Stimulated activated CD4-positive, alpha-beta T cell treated with anti-CD3 and anti-CD28 coated beads, Interleukin-4, amount 100 ng/mL, for 4 hours (primary cell): ENCODE measurements around the gene PARP2.
"Not testable (repeated sequence)": the region's sequence is repeated elsewhere in the genome, so short reads cannot be mapped to it uniquely, and the experiment has no call there.

Source experiments
- DNase-seq, 2 experiments: peaks; one replicate each; pipeline ENCODE4 v3.0.0-alpha.2; 2020

Gene PARP2, protein sequence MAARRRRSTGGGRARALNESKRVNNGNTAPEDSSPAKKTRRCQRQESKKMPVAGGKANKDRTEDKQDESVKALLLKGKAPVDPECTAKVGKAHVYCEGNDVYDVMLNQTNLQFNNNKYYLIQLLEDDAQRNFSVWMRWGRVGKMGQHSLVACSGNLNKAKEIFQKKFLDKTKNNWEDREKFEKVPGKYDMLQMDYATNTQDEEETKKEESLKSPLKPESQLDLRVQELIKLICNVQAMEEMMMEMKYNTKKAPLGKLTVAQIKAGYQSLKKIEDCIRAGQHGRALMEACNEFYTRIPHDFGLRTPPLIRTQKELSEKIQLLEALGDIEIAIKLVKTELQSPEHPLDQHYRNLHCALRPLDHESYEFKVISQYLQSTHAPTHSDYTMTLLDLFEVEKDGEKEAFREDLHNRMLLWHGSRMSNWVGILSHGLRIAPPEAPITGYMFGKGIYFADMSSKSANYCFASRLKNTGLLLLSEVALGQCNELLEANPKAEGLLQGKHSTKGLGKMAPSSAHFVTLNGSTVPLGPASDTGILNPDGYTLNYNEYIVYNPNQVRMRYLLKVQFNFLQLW

GRCh38 chr14:20343092-20343861 is at the start of gene PARP2:
Gene PARP2 (plus strand): TSS chr14:20343635. CDS start chr14:20343642, 7 bp downstream.
- DNase-seq, result peak; percentile 89 to 91

- DNase-seq, result no peak
Observed at GRCh38 chr14:20294636-20295035, 48.8 kb upstream of the PARP2 start.

GRCh38 chr14:20295067-20295466 is 48.4 kb upstream of the PARP2 start:
- no peak for DNase-seq

DNA sequence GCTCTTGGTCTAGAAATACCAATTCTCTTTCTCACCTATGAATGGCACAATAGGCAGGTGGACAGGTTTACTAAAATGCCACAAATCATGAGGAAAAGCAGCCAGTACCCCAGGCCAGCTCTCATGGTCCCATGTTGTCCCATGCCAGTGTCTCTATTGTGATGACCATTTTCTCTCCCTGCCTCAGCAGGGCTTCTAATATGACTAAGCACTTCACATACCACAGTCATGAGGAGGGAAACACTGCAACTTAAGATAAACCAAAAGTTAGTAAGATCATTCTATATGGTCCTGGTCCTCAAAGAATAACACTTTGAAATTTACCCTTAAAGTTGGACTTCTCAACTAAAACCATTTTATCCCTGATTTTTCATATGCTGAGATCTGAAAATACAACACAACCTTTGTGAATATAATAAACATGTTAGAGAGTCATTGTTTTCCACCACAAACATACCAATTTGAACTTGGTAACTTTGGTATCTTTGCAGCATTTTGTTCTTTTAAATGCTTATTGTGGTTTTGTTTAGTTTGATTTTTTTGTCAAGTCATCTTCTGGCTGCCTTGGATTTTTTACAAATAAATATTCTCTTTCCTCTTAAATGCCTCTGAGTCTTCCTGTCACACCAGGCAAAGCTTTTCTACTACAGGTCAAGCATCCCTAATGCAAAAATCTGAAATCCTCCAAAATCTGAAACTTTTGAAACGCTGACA is 41.2 kb upstream of the PARP2 start:
- DNase-seq, result no peak

DNA sequence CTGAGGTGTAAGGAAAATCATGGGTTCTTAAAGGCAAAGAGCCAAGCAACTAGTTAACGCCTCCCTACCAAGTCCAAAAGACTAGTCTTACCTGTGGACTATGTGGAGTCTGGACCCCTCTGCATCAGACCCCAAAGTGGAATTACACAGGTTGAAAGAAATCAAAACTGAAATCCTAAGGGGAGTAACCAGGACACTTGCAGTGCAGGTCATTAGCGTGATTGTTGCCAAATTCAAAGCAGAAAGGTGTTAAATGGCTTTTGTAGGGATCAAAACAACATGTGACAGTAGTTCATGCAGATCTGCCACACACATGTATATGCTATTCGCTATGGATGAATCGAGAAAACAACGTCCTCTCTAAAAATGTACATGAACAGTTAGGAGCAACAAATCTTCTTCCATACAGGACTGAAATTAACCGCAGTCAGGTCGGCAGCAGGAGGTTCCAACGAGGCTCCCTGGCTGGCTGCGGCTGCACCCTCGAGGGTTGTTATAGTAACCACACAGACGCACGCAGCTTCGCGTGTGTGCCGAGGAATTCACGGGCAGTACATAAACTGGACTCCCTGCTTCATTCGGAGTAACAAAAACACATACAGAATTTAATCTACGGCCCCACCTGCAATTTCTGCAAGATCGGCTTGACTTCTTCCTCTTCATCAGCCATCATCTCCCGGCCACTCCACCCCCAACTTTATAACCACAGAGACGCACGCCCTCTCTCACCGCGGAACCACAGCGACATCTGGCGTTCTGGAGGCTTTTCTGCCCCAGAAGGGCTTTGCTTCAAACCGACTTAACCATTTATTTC is 38.0 kb upstream of the PARP2 start, which contains the start of gene TTC5:
TTC5 (minus strand) TSS at position 687 of the 814 bp plus-strand sequence; CDS start at position 673, 14 bp downstream.
- DNase-seq, result peak; percentile 85 to 86

DNA sequence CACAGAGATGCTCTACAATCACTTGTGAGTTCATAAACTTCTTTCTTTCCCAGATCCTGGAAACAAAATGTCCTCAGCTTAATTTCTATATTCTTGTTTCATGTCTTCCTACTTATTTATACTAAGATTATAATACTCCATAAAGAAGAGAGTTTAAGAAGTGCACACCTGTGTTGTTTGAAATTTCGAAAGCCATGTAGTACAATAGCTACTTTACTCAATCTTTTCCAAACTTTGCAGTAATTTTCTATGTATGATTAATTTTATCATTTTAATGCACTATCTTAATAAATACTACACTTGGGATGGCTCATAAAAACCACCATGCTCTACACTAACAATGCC is 37.4 kb upstream of the PARP2 start:
- DNase-seq, result no peak

DNA sequence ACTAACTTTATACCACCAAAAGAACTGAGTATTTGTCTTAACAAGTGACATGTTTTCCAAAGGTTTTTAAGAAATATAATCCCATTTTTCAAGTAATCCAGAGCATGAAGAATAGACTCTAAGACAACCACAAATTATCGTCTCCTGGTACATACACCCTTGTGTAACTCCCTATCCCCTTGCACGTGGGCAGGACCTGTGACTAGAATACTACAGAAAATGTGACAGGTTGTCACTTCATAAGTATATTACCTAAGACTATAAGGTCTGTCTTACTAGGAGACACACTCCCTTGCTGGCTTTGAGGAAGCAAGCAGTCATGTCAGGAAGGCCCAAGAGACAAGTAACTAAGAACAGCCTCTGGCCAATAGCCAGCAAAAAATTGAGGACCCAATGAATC is 29.4 kb upstream of the PARP2 start:
- no peak for DNase-seq

DNA sequence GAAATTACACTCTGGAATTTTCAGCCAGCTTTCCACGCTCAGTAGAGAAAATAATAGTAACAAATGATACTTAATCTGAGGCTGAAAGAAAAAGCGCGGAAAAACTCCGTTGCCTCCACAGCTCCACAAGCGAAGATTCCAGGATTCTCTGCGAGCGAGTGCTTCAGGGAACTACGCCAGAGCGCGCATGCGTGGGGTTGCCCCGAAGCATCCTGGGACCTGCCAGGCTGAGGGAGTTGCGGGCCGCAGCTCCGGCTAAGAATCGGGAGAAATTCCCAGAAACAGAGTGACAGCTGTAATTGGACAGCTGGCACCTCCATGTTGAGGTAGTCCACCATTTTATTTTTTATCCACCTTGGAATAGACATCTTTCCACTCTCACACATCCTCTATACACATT is 25.7 kb upstream of the PARP2 start:
- no peak for DNase-seq

- no peak for DNase-seq
Observed at GRCh38 chr14:20327005-20327869, 16.2 kb upstream of the PARP2 start.

GRCh38 chr14:20328705-20329104 is 14.7 kb upstream of the PARP2 start:
- no peak for DNase-seq

DNA sequence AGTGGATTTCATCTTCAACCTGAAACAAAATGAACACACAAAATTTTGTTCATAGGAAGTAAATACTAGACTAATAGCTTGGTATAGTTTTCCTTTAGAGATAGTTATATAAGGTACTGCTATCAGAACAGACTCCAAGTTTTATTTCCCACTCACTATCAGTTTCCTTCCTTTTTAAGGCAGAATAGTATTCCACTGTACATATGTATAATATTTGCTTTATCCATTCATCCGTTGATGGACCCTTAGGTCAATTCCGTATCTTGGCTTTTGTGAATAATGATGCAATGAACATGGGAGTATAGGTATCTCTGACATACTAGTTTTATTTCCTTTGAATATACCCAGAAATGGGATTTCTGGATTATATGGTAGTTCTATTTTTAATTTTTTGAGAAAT is 14.1 kb upstream of the PARP2 start:
- DNase-seq, result no peak

DNA sequence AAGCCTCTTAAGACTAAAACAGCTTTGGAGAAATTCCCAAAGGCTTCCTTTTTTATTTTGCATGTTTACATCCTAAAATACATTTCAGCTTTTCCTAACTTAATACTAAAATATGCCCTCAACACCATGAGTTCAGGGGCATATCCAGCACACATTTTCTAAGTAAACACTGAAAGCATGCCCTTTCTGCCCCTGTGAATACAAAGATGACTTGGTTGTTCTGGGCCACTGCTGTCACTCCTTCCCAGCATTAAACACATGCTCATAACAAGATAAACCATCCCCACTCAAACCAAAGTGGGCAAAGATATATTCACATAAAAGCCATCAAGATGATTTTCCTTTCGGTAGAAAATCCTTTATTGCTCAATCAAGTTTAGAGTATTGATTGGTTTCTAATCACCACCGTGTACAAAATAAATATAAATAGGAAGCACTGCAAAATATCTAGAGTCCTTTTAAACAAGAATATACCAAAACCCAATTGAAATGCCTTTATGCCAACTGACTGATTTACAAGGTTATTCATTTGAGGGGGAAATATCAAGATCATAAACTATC is 12.3 kb upstream of the PARP2 start:
- DNase-seq, result no peak

- DNase-seq, result no peak
Observed at GRCh38 chr14:20332431-20332787, 11.0 kb upstream of the PARP2 start.

- peak; percentile 13 to 42 for DNase-seq
Observed at GRCh38 chr14:20332788-20333493, 10.5 kb upstream of the PARP2 start, which contains the start of gene CCNB1IP1. Gene CCNB1IP1 (minus strand): TSS chr14:20333279. CDS start chr14:20316523, 16,756 bp downstream.

DNA sequence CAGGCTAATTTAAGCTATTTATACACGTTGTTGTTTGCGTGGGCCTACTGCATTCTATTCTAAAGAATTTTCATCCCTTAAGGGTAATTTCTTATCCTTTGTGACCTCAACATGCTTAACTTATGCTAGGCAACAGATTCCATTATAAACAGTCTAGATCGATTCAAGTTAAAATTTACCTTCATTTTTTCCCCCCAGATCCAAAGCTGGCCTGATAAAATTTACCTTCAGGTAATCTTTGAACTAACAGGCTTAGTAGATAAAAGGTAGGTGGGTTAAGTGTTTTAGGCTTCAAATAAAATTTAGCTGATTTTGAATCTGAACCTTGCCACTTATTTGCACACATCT is 10.0 kb upstream of the PARP2 start:
- no peak for DNase-seq

DNA sequence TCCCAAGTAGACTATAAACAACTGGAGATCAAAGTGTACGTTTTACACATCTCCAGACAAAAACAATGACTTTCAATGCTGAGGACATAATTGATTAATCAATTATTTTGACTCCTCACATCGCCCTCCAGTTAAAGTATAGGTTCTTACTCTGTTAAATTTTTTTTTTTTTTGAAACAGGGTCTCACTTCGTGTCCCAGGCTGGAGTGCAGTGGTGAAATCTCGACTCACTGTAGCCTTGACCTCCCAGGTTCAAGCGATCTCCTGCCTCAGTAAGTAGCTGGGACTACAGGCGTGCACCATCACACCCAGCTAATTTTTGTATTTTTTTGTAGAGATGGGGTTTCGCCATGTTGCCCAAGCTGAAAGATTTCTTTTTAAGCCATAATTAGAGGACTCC is 9.4 kb upstream of the PARP2 start:
- no peak for DNase-seq

DNA sequence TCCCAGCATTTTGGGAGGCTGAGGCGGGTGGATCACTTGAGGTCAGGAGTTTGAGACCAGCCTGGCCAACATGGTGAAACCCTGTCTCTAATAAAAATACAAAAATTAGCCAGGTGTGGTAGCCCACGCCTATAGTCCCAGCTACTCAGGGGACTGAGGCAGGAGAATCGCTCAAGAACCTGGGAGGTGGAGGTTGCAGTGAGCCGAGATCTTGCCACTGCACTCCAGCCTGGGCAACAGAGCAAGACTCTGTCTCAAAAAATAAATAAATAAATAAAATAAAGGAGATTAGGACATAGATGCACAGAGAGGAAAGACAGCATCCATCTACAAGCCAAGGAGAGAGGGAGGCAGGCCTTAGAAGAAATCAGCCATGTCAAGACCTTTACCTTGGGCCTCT is 2.4 kb upstream of the PARP2 start:
- DNase-seq, result not testable (repeated sequence)

- no peak for DNase-seq
Observed at GRCh38 chr14:20341646-20342045, 1.8 kb upstream of the PARP2 start.

- no peak for DNase-seq
Observed at GRCh38 chr14:20343862-20344220, 406 bp downstream of the PARP2 start.

DNA sequence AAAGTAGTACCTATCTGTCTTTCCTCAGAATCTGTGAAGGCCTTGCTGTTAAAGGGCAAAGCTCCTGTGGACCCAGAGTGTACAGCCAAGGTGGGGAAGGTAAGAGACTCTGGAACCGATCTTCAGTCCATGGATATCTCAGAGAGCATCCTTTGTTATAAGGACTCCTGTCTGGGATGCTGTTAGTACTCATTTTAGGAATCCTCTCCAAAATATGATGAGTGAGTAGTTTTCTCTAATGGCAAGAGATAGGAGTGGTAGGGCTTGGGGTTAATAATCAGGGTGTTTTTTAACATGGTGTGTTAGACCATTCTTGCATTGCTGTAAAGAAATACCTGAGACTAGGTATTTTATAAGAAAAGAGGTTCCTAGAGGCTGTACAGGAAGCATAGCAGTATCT is 1.9 kb downstream of the PARP2 start:
- DNase-seq, result no peak
